OCI-LY1 (cell line): ENCODE data around the gene NPVF.

Experiments used
- H2AFZ ChIP-seq: fragments of 200-600 bp; sonication (generic), shearing (Covaris generic); 2 replicates; pipeline ENCODE4 v1.6.0; 2014; ENCODE audit warnings: antibody characterized with exemption, mild to moderate bottlenecking, low read length
- H3F3A ChIP-seq: fragments of 200-600 bp; sonication (generic), shearing (Covaris generic); 2 replicates; pipeline ENCODE4 v1.6.0; 2014; ENCODE audit warnings: mild to moderate bottlenecking, antibody characterized with exemption, low read length, moderate library complexity; ENCODE audit not compliant: insufficient read depth
- H3K27ac ChIP-seq: fragments of 200-600 bp; sonication (generic); 2 replicates; pipeline ENCODE4 v1.5.1; 2014; ENCODE audit warnings: low read length, mixed run types, mild to moderate bottlenecking, low read depth; ENCODE audit not compliant: poor library complexity, severe bottlenecking
- H3K27me3 ChIP-seq: fragments of 200-600 bp; sonication (generic); 2 replicates; pipeline ENCODE4 v1.6.0; 2014; ENCODE audit warnings: antibody characterized with exemption, mild to moderate bottlenecking, low read length, moderate library complexity; ENCODE audit not compliant: insufficient read depth
- H3K36me3 ChIP-seq: fragments of 200-600 bp; sonication (generic); 2 replicates; pipeline ENCODE4 v1.6.1; 2014; ENCODE audit warnings: mild to moderate bottlenecking, antibody characterized with exemption, low read length, moderate library complexity, mixed read lengths; ENCODE audit not compliant: insufficient read depth
- H3K4me1 ChIP-seq: fragments of 200-600 bp; sonication (generic); 2 replicates; pipeline ENCODE4 v1.5.1; 2014; ENCODE audit warnings: mild to moderate bottlenecking, low read length, moderate library complexity; ENCODE audit not compliant: insufficient read depth, severe bottlenecking
- H3K4me2 ChIP-seq: fragments of 200-600 bp; sonication (generic), shearing (Covaris generic); 2 replicates; pipeline ENCODE4 v1.6.1; 2014; ENCODE audit warnings: low read length
- H3K4me3 ChIP-seq: fragments of 200-600 bp; sonication (generic); 2 replicates; pipeline ENCODE4 v1.5.1; 2014; ENCODE audit warnings: low read length, low read depth, mild to moderate bottlenecking, mixed read lengths; ENCODE audit not compliant: poor library complexity, severe bottlenecking
- H3K79me2 ChIP-seq: fragments of 200-600 bp; shearing (Covaris generic); 2 replicates; pipeline ENCODE4 v1.6.1; 2016; ENCODE audit warnings: mixed run types, low read length, mixed read lengths; ENCODE audit not compliant: insufficient read depth
- H3K9ac ChIP-seq: fragments of 200-600 bp; sonication (generic), shearing (Covaris generic); 2 replicates; pipeline ENCODE4 v1.6.1; 2014; ENCODE audit warnings: mild to moderate bottlenecking, low read length, mixed read lengths
- H3K9me2 ChIP-seq: fragments of 200-600 bp; sonication (generic), shearing (Covaris generic); 2 replicates; pipeline ENCODE4 v1.6.1; 2014; ENCODE audit warnings: low read depth, mild to moderate bottlenecking, low read length, mixed read lengths
- H3K9me3 ChIP-seq: fragments of 200-600 bp; shearing (Covaris generic); 2 replicates; pipeline ENCODE4 v1.6.1; 2014; ENCODE audit warnings: low read length, mixed read lengths
- H4K20me1 ChIP-seq: fragments of 200-600 bp; sonication (generic), shearing (Covaris generic); 2 replicates; pipeline ENCODE4 v1.6.0; 2016; ENCODE audit warnings: mild to moderate bottlenecking, low read length; ENCODE audit not compliant: insufficient read depth
- EZH2 ChIP-seq: fragments of 200-600 bp; sonication (generic), shearing (Covaris generic); IDR thresholded peaks from 2 replicates; pipeline ENCODE4 v1.8.0; 2017; ENCODE audit warnings: borderline replicate concordance, mixed run types, mild to moderate bottlenecking, antibody characterized with exemption, low read length, moderate library complexity, mixed read lengths
- TF ChIP-seq, protein P1 (sequence below): fragments of 200-600 bp; sonication (generic), shearing (Covaris generic); IDR thresholded peaks from 2 replicates; pipeline ENCODE4 v1.5.1; 2017; ENCODE audit warnings: mild to moderate bottlenecking, antibody characterized with exemption, low read length, moderate library complexity, mixed read lengths

The NPVF gene

DNA sequence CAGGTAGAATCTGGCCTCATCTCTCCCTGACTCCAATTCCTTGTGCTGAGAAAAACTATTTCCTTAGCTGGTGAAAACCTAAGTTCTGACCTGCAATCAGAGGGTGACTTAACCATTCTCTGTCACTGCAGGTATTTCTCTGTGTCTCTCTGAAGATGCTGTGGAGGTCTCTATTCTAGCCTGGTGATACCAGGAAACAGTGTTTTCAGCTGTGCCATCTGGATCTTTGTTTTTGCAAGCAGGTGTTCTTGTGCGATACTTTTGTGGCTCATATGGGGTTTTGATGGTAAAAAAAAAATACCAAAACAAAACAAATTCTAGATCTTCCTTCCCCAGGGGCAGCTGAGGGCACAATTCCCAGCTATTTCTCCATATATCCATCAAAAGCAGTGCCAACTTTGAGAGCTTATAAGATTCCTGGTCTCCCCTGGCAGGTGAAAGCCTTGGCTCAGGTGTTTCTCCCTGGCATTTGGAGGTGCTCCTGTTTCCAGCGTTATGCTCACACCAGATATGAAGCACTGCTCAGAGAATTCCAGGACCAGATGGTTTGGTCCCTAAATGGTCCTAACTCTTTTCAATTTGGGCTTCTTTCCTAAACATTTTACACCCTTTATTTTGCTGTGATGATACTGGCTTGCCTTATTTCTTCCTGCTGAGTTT, 9.9 kb upstream of the NPVF start:
- Histone ChIP-seq H3K27ac (no peak overlapping the region), H3K79me2 (no peaks in the 10 kb centered on the region), H3K4me2 (no peak overlapping the region), H3K4me1 (no peaks in the 10 kb centered on the region), H3K4me3 (no peak overlapping the region), H4K20me1 (no peaks in the 10 kb centered on the region), H2AFZ (no peak overlapping the region), H3K9ac (no peak overlapping the region), H3K9me3 (no peaks in the 10 kb centered on the region), H3K36me3 (no peaks in the 10 kb centered on the region), H3K9me2 (no peaks in the 10 kb centered on the region), H3F3A (no peaks in the 10 kb centered on the region), H3K27me3 (no peaks in the 10 kb centered on the region)
- TF ChIP-seq, protein P1, sequence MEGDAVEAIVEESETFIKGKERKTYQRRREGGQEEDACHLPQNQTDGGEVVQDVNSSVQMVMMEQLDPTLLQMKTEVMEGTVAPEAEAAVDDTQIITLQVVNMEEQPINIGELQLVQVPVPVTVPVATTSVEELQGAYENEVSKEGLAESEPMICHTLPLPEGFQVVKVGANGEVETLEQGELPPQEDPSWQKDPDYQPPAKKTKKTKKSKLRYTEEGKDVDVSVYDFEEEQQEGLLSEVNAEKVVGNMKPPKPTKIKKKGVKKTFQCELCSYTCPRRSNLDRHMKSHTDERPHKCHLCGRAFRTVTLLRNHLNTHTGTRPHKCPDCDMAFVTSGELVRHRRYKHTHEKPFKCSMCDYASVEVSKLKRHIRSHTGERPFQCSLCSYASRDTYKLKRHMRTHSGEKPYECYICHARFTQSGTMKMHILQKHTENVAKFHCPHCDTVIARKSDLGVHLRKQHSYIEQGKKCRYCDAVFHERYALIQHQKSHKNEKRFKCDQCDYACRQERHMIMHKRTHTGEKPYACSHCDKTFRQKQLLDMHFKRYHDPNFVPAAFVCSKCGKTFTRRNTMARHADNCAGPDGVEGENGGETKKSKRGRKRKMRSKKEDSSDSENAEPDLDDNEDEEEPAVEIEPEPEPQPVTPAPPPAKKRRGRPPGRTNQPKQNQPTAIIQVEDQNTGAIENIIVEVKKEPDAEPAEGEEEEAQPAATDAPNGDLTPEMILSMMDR, result no peak
- TF ChIP-seq EZH2, result no peak

DNA sequence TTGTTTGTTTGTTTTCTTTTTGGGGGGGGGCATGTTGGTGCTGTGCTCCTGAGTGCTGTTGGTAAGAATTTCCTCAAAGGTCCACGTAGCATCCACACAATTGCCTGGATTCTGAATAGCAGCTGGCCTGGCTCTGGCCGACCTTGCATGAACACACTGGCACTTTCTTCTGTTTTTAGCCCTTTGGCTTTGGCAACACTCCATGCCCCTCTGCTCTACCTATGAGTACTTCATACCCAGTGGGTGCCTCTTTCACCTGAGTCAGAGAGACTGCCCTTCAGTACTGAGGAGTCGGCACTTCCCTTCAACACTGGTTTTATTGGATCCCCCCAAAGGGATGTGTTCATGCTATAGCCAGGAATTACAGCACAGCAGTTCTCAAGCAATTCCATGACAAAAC, 7.2 kb upstream of the NPVF start:
- H3K4me3 ChIP-seq, result no peak overlapping the region
- TF ChIP-seq EZH2, result no peak
- TF ChIP-seq, protein P1, result no peak
- no peak overlapping the region for H3K27ac ChIP-seq
- no peaks in the 10 kb centered on the region for H3K79me2 ChIP-seq
- no peaks in the 10 kb centered on the region for H4K20me1 ChIP-seq
- H3K9ac ChIP-seq, result no peak overlapping the region
- H3K4me1 ChIP-seq, result no peaks in the 10 kb centered on the region
- H3K9me3 ChIP-seq, result no peaks in the 10 kb centered on the region
- H3K27me3 ChIP-seq, result no peaks in the 10 kb centered on the region
- H2AFZ ChIP-seq, result no peak overlapping the region
- H3K4me2 ChIP-seq, result no peak overlapping the region
- no peaks in the 10 kb centered on the region for H3K9me2 ChIP-seq
- no peaks in the 10 kb centered on the region for H3K36me3 ChIP-seq
- H3F3A ChIP-seq, result no peaks in the 10 kb centered on the region

DNA sequence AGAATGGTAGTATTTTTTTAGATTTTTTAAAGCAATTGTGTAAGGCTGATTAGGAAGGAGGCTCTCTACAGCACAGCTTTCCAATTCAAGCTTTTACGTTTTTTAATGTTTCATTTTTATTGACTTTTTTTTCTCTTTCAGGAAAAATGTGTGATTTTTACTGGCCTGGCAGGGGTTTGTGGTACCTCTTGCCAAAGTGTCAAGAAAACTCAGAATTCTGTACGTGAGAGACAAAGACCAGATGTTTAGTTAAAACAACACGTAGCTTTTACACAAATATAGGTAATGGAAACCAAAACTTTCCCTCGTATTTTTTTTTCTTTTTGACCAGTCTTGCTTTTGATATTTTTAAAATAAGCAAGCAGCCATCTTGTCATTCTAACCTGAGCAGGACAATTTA, 6.0 kb upstream of the NPVF start:
- H3K27ac ChIP-seq, result no peak overlapping the region
- TF ChIP-seq, protein P1, result no peak
- no peak for TF ChIP-seq EZH2
- no peaks in the 10 kb centered on the region for H3K4me1 ChIP-seq
- no peaks in the 10 kb centered on the region for H3F3A ChIP-seq
- no peaks in the 10 kb centered on the region for H4K20me1 ChIP-seq
- no peak overlapping the region for H3K4me3 ChIP-seq
- H3K79me2 ChIP-seq, result no peaks in the 10 kb centered on the region
- H3K36me3 ChIP-seq, result no peaks in the 10 kb centered on the region
- no peak overlapping the region for H3K9ac ChIP-seq
- no peak overlapping the region for H3K4me2 ChIP-seq
- no peaks in the 10 kb centered on the region for H3K27me3 ChIP-seq
- H2AFZ ChIP-seq, result no peak overlapping the region
- H3K9me3 ChIP-seq, result no peaks in the 10 kb centered on the region
- H3K9me2 ChIP-seq, result no peaks in the 10 kb centered on the region
